ENCODE data around the gene EBF3. TPM values are rescaled to one million over a fixed set of nuclear protein-coding genes. Genes with fewer than 3 reads are reported as not detected.
A peak's percentile ranks its signal among the peaks of the same experiment; 100 is the strongest.

EBF3 gene, protein sequence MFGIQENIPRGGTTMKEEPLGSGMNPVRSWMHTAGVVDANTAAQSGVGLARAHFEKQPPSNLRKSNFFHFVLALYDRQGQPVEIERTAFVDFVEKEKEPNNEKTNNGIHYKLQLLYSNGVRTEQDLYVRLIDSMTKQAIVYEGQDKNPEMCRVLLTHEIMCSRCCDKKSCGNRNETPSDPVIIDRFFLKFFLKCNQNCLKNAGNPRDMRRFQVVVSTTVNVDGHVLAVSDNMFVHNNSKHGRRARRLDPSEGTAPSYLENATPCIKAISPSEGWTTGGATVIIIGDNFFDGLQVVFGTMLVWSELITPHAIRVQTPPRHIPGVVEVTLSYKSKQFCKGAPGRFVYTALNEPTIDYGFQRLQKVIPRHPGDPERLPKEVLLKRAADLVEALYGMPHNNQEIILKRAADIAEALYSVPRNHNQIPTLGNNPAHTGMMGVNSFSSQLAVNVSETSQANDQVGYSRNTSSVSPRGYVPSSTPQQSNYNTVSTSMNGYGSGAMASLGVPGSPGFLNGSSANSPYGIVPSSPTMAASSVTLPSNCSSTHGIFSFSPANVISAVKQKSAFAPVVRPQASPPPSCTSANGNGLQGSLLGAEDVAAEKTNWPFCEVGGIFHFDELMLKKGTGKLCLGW
- polyA plus RNA-seq (ENCODE audit: insufficient read depth in 1 of 5, insufficient read length in 5 of 5, low replicate concordance in 1 of 5), result 1 to 10 TPM; 1.3 to 4.1 (median 1.7) TPM
- long read RNA-seq, donor 1, result 0 reads
- long read RNA-seq, donor 2, result 0 reads
- long read RNA-seq, donor 3, result 0 reads
- long read RNA-seq, donor 4, result 0 reads
- long read RNA-seq, donor 5, result 0 reads
- long read RNA-seq, donor 6, result 0 reads
- long read RNA-seq, donor 7, result 0 reads
- long read RNA-seq, donor 8, result 0 reads

- DNase-seq, result peak; percentile 64 to 71
Measured at GRCh38 chr10:129963641-129964501, at the start of gene EBF3. TSS of gene EBF3 (minus strand) at chr10:129964274. CDS start at chr10:129963768, 506 bp downstream.

- no peak for DNase-seq
Measured at GRCh38 chr10:130013335-130014262, 49.5 kb upstream of the EBF3 start.

DNA sequence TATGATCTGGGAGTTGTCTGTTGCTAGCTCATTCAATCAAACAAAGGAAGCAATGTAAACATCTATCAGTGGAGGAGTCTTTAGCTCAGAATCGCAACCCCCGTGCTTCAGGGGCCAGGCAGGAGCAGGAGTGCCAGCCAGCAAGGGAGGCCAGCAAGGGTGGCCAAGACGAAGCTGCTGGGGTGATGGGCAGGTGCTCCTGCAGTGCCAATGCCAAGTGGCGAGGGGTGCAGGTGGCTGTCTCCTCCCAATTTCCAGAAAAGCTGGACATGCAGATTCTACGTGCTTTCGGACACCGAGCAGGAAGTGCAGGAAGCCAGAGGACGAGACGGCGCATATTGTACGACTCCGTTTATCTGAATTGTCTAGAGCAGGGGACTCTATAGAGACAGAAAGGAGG lies 48.1 kb upstream of the EBF3 start:
- DNase-seq, result no peak

DNA sequence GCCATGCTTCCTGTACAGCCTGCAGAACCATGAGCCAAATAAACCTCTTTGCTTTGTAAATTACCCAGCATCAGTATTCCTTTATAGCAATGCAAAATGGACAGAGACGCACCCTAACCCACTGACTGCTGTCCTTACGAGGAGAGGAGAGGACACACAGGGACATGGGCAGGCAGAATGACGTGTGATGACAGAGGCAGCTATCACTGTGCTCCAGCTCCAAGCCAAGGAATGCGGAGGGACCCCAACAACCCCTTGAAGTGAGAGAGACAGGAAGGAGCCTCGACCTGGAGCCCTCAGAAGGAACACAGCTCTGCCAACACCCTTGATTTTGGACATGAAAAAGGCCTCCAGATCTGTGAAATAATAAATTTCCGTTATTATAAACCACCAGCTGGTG lies 46.6 kb upstream of the EBF3 start:
- no peak for DNase-seq

DNA sequence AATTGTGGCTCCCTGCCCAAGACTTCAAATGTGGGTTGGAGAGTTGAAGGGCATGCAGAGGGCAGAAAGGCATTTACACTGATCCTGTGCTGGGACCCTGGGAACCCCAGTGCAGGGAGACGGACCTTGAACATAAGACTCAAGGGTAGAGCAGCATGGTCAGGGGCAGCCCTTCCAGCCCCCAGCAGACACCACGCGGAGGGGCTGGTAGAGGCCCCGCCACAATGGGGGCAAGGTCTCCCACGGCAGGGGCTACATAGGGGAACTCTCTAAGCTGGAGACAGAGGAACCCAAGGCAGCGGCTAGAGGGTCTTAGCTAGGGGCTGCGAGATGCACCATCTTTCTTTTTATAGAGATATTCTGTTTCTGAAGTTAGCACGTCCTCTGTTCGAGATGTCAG lies 45.2 kb upstream of the EBF3 start:
- no peak for DNase-seq

- DNase-seq, result no peak
Measured at GRCh38 chr10:130003787-130004613, 39.9 kb upstream of the EBF3 start.

DNA sequence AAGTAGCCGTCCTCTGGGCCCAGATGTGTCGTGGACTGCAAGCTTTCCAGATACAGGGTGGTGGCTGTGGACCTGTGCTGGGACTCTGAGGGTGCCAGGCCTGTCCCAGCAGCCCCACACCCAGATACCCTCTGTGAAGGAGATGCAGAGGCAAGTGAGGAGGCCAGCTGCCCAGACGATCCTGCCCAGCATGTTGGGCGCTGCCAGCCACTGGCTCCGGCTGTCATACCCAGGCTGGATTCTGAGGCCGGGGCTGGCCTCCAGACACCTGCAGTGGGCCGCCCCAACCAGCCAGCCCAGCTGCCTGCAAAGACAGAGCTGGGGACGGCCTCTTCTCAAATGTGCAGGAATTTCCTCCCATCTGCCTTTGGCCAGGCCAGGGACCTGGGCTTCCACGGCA lies 39.1 kb upstream of the EBF3 start:
- DNase-seq, result no peak

DNA sequence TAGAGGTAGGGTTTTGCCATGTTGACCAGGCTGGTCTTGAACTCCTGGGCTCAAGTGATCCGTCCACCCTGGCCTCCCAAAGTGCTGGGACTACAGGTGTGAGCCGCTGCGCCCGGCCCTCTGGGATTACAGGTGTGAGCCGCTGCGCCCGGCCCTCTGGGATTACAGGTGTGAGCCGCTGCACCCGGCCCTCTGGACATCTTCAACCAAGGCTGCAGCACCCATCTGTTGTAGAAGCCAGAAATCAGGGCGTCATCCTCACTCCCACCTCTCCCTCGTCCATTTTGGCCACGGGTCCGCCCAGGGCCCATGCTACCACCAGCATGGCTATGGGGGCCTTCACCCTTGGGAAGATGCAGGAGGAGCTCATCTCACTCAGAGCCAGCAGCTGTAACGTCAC lies 38.5 kb upstream of the EBF3 start:
- DNase-seq, result no peak

DNA sequence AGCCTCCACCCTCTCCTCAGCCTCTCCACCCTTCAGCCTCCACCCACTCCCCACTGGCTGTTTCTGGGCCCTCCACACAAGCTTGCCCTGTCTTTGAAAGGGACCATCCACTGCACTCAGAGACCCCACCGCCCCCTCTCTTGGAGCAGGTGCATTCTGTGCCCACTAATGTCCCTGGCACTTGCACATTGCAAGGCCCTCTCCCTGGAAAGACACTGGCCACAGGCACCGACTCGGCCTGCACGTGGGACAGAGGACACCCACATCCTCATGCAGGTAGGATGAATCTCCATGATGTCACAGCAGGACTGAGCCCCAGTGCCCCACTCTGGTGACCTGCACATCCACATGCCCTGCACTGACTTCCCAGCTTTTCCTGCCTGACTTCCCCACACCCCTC lies 36.8 kb upstream of the EBF3 start:
- DNase-seq, result no peak

DNA sequence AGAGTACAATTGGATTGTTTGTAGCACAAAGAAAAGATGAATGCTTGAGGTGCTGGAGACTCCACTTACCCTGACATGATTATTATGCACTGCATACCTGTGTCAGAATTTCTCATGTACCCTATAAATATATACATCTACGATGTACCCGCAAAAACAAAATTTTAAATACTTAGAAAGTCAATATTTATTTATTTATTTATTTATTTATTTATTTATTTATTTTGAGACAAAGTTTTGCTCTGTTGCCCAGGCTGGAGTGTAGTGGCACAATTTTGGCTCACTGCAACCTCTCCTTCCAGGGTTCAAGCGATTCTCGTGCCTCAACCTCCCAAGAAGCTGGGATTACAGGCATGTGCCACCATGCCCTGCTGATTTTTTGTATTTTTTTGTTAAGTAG lies 35.1 kb upstream of the EBF3 start:
- no peak for DNase-seq

- DNase-seq, result no peak
Measured at GRCh38 chr10:129993621-129994020, 29.5 kb upstream of the EBF3 start.

DNA sequence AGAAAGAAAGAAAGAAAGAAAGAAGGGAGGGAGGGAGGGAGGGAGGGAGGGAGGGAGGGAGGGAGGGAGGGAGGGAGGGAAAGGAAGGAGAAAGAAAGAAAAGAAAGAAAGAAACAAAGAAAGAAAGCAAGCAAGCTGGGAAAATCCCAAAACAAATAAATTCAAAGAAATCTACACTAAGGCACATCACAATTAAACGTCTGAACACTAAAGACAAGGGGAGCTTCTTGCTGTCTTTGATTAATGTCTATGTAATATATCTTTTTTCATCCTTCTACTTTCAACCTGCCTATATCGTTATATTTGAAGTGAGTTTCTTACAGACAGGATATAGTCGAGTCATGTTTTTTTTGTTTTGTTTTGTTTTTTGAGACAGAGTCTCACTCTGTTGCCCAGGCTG lies 28.3 kb upstream of the EBF3 start:
- no peak for DNase-seq

DNA sequence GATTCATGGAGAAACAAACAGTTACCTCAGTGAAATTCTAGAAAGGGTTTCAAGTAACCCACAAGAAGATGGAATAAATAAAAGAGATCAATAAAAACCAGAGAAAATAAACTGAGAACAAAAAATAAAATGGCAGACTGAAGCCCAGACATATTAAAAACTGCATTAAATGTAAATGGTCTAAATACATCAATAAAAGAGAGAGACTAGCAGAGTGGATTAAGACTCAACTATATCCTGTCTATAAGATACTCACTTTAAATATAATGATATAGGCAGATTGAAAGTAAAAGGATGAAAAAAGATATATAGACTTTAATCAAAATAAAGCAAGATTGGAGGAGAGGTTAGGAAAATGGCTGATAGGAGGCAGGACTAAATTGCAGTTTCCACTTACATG lies 18.8 kb upstream of the EBF3 start:
- no peak for DNase-seq

GRCh38 chr10:129978980-129979379 lies 14.9 kb upstream of the EBF3 start:
- no peak for DNase-seq

GRCh38 chr10:129978322-129978721 lies 14.2 kb upstream of the EBF3 start:
- DNase-seq, result no peak

- DNase-seq, result no peak
Measured at GRCh38 chr10:129977794-129978193, 13.7 kb upstream of the EBF3 start.

DNA sequence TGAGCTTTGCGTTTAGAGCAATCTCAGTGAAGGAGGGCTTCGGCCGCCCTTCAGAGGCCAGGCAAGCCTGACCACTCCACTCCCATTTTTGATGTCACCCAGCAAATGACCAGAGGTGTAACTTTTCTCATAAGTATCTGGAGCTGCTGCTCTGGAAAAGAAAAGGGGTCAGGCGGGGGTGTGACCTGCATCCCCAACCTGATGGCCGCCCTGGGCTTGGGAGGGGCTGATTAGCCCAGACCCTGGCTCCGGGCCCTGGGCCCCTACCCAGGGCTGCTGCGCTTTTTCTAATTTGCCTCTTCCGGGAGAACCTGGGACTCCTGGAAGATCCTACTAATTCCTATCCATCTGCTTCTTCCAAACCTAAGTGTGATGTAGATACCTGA lies 9.6 kb upstream of the EBF3 start:
- no peak for DNase-seq

- DNase-seq, result no peak
Measured at GRCh38 chr10:129972966-129973673, 9.0 kb upstream of the EBF3 start.

All from right lung (tissue), 10 donors.